Measurements from ENCODE around the gene GOLGA1.
"Not testable (repeated sequence)": the region's sequence is repeated elsewhere in the genome, so short reads cannot be mapped to it uniquely, and the experiment has no call there.

GOLGA1 gene, protein sequence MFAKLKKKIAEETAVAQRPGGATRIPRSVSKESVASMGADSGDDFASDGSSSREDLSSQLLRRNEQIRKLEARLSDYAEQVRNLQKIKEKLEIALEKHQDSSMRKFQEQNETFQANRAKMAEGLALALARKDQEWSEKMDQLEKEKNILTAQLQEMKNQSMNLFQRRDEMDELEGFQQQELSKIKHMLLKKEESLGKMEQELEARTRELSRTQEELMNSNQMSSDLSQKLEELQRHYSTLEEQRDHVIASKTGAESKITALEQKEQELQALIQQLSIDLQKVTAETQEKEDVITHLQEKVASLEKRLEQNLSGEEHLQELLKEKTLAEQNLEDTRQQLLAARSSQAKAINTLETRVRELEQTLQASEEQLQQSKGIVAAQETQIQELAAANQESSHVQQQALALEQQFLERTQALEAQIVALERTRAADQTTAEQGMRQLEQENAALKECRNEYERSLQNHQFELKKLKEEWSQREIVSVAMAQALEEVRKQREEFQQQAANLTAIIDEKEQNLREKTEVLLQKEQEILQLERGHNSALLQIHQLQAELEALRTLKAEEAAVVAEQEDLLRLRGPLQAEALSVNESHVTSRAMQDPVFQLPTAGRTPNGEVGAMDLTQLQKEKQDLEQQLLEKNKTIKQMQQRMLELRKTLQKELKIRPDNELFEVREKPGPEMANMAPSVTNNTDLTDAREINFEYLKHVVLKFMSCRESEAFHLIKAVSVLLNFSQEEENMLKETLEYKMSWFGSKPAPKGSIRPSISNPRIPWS
- total RNA-seq, result 26.8 to 46.9 (median 34.7) reads per million in 3 experiments

DNA sequence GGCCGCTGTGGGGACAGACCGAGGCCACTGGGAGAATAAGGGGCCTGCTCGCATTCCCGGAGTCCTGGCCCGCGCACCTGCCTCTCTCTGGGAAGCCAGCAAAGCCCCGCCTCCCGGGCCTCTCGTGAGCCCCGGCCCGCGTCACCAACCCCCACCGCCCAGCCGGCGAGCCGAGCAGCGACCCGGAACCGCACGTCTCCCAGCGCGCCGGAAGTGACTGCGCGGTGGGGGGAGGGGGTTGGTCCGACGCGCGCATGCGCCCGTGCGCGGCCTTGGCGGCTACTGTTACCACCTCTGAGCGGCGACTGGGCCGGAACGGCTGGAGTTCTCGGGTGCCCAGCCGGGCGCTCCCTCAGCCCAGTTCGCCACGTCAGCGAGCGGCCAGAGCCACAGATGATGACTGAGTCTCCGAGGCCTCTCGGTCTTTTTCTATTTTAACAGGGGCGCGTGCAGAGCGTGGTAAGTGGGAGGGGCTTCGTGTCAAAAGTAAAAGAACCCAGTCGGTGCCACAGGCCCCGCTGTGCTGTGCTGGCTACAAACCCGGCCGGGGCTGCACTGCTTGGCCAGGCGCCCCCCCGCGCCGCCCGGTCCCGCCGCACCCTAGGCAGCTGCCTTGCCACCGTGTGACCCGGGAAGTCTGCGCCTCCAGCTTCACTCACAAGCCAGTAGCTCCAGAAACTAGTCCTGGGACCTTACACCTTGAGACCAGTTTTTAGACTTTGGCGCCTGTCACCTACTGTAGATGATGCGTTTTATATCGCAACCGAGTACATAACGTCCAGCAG lies at the start of gene GOLGA1:
TSS of gene GOLGA1 (minus strand) at position 190 of the 785 bp plus-strand sequence. CDS start 2,372 bp downstream, outside the sequence.
- DNase-seq, result peak; percentile 93

DNA sequence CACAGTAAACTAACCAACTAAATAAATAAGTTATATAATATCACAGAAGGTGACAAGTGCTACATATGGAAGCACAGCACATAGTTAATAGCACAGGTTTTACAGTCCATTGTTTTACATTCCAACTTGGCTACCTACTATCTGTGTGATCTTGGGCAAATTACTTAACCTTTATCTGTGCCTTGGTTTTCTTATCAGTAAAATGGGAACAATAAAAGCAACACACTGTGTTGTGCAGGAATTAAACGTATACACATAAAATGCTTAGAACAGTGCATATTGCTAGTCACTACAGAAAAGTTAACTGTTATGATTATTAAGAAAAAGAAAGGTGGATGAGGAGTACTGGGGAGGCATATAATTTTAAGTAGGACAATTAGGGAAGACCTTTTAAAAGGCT lies 42.8 kb upstream of the GOLGA1 start:
- DNase-seq, result no peak

DNA sequence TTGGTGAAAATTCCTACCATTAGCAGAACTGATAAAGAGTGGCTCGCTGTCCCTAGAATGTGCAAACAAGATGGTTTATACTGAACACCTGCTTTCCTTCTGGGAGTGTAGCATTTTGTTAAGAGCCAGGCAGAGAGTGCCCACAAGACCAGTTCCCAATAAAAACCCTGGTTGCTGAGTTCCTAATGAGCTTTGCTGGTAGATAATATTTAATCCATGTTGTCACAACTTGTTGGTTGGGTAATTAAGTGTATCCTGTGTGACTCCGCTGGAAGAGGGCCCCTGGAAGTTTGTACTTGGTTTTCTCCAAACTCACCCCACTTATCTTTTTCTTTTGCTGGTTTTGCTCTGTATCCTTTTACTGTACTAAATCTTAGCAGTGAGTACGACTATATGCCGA lies 39.5 kb upstream of the GOLGA1 start:
- DNase-seq, result no peak

DNA sequence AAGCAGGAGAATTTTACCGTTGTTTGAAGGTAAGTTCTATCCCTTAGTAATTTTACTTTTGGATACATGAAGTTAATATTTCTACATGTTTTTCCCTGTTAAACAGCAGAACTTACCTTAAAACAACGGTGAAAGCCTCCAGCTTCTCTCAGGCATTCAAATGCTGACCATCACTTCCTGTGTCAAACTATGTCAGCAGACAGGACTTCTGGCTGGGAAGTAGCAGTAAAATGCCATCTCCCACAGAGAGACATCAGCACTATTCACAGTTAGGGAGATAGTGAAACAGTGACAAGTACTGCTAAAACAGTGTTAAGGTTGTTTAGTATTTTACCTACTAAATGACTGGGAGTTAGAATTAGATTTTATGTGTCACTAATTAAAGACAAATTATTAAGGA lies 34.2 kb upstream of the GOLGA1 start:
- no peak for DNase-seq

DNA sequence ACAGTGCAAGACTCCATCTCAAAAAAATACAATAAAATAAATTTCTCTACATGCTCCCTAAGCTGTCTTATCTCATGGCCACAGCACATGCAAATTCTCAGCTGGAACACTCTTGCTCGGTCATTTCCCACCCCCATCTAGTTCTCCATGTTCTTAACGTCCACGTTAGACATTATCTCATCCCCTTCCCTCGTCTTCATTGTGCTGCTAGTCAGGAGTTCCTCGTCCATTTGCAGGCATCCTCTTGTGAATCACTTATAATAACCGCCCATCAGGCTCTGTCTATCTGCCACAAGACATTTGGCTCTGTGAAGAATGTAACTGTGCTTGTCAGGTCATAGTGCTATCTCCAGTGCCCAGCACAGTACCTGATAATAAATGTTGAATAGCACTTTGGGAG lies 32.9 kb upstream of the GOLGA1 start:
- DNase-seq, result no peak

DNA sequence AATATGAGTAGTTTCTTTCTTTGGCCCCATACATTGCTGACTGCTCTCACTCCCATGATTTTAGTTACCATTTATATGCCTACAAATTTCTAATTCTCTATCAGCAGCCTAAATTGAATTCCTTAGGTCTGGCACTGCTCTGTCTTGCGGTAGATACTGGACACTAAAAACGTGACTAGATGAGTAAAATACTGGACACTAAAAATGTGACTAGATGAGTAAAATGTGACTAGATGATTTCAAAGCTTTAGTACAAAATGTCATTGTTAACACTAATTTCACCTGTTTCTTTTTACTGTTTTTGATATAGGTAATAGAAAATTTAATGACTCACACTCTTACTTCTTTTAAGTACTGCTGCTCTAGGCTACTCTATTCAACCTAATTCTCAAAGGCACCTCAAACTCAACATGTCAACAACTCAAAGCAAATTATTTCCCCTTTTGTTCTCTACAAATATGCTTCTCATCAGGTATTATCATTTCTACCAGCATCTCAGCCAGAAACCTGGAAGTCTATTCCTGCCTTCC lies 31.4 kb upstream of the GOLGA1 start:
- DNase-seq, result no peak

DNA sequence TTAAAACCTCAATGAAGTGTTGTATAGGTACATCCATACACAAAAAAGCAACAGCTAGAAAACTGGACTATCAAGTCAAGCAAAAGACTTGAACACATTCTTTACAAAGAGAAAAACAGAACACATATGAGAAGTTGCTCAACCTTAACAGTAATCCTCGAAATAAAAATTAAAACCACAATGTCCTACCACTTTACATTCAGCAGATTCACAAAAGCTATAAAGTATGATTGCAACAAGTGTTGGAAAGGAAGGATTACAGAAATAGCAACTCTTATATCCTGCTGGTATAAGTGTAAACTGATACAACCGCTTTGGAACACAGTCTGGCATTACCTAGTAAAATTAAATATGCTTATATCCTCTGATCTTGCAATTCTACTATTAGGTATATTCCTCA lies 28.5 kb upstream of the GOLGA1 start:
- DNase-seq, result no peak

DNA sequence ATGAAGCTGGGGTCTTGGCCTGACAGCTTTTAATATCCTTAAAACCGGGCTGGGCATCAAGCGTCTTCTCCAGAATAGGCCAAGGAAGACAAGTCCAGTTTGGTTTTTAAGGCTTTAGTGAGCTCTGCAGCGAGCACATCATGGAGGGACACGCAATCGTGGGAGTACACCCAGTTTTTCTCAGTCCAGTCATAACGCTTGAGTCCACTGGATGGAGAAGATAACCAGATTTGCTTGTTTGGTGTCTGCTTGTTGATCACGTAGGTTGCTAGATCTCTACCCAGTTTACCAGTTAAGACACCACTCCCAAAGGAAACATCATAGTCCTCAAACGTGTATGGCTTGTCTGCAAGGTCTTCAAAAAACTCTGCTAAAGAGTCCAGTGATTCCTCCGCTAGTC lies 27.4 kb upstream of the GOLGA1 start:
- no peak for DNase-seq

DNA sequence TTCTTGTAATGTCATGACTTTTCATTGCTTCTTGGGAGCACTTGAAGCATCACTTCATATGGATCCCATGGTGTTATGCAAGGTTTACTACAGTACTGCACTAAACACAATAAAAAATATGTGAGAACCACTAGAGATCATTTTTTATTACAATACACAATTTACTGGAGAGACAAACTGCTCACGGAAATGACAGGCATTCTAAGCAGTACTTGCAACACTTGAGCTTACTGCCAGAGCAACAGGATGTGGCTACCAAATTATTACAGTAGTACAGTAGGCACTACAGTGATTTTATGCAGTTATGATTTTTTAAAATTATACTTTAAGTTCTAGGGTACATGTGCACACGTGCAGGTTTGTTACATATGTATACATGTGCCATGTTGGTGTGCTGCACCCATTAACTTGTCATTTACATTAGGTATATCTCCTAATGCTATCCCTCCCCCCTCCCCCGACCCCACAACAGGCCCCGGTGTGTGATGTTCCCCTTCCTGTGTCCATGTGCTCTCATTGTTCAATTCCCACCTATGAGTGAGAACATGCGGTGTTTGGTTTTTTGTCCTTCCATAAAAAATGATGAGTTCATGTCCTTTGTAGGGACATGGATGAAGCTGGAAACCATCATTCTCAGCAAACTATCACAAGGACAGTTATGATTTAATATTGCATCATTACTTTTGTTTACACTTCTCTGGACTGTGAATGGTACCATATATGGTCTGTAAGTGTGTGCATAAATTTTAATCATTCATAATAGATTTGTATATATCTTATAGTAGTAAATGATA lies 25.1 kb upstream of the GOLGA1 start:
- DNase-seq, result peak; percentile 42

DNA sequence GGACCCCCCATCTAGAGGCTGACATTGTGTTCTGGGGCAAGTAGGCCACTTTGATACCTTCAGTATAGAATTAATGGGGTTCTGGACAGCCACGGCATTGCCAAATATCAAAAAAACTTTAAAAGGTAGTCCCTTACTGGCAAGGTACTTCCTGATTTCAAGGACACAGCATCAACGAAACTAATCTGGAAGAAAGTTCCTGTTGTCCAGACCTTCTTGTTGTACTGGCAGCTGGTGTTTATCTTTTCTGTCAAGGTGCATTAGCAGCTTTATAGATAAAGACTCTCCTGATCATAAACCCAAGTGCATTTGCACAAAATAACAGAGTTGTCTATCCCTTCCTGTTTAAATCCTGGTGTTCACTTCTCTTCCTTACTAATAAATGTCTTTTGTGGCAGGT lies 23.7 kb upstream of the GOLGA1 start:
- DNase-seq, result no peak

DNA sequence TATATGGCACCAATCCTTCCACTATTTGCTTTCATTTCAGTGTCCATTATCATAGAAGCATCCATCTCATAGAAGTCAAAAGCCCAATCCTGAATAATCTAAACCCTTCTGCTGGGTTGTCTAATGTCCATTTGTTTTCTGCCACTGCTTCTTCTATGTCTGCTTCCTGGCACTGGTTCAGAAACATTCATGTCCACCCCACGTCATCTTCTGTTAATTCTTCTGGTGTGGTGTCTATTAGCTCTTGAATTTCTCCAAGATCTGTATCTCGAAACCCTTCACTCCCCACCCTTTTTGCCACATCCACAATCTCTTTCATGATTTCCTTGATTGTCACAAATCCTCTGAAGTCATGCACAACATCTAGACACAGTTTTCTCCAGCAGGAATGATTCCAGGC lies 23.2 kb upstream of the GOLGA1 start:
- no peak for DNase-seq

DNA sequence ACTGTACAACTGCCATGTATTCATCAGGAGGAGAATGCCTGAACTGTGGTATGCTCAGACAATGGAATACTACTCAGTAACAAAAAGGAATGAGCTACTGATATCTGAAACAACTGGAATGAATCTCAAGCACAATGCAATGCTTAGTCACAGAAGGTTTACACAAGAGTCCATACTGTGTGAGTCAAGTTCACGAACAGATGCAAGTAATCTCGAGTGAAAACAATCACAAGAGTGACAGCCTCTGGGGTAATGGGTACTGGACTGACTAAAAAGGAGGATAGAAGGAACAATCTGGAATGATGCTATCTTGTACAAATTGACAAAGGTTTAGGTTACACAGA lies 19.5 kb upstream of the GOLGA1 start:
- DNase-seq, result no peak

DNA sequence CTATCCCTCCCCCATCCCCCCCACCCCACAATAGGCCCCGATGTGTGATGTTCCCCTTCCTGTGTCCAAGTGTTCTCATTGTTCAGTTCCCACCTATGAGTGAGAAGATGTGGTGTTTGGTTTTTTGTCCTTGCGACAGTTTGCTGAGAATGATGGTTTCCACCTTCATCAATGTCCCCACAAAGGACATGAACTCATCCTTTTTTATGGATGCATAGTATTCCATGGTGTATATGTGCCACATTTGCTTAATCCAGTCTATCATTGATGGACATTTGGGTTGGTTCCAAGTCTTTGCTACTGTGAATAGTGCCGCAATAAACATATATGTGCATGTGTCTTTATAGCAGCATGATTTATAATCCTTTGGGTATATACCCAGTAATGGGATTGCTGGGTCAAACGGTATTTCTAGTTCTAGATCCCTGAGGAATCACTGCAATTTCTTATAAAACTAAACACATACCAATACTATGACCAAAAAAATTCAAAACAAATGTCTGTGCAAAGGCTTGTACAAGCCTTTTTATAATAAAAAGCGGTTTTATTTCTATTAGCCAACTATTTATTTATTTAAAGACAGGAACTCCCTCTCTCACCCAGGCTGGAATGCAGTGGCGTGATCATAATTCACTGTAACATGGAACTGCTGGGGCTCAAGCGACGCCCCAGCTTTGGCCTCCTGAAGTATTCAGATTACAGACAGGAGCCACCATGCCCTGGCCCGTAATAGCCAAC lies 19.0 kb upstream of the GOLGA1 start:
- DNase-seq, result not testable (repeated sequence)

DNA sequence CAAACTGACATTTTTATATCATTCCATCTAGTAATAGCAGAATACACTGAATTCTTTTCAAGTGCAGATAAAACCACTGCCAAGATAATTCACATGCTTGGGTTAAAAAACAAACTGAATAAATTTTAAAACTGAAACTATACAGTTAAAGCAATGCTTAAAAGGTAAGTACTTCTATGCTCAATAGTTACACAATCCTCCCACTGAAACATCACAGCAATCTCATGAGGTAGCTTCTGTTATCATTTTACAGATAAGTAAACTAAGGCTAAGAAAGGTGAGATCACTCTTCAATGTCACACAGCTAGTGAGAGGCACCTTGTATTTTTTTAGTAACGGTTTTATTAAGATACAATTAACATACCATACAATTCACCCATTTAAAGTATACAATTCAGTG lies 13.4 kb upstream of the GOLGA1 start:
- no peak for DNase-seq

DNA sequence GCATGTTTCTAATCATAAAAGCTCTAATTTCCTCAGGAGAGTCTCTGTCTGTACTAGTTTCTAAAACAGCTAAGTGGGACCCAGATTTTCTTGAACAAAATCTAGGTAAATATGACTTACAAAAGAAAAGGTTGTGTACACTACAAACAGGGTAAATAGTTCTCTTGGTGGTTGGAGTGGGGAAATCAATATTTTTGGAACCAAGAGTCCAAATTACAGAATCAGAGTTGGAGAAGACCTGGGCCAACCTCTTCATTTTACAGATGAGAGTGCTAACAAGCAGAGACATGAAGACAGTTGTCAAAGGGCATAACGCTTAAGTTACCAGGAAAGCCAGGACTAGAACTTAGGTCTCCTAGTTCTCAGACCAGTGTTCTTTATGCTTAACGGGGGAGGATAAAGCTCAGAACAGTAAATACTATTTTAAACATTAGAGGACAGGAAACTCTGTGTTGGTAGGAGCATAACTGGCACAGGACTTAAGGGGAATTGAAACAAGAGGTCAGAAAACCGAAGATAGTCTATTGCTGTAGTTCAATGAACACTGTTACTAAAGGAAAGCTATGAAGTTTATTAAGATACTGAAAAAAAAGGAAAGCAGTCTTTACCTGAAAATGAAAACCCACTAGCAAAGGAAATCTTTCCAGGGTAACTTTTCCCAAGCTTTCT lies 9.3 kb upstream of the GOLGA1 start:
- no peak for DNase-seq

DNA sequence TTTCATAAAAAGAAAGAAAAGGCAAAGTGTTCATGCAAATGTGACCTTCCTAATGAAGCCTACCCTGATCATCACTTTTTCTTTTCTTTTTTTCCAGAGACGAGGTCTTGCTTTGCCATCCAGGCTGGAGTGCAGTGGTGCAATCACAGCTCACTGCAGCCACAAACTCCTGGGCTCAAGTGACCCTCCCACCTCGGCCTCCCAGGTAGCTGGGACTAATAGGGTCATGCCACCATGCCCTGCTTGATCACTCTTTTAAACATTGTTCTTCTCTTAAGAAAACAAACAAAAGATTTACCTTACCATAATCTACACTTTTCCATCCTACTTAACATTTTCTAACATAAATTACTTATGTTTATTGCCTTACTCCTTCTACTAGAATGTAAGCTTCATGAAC lies 8.5 kb upstream of the GOLGA1 start:
- no peak for DNase-seq

DNA sequence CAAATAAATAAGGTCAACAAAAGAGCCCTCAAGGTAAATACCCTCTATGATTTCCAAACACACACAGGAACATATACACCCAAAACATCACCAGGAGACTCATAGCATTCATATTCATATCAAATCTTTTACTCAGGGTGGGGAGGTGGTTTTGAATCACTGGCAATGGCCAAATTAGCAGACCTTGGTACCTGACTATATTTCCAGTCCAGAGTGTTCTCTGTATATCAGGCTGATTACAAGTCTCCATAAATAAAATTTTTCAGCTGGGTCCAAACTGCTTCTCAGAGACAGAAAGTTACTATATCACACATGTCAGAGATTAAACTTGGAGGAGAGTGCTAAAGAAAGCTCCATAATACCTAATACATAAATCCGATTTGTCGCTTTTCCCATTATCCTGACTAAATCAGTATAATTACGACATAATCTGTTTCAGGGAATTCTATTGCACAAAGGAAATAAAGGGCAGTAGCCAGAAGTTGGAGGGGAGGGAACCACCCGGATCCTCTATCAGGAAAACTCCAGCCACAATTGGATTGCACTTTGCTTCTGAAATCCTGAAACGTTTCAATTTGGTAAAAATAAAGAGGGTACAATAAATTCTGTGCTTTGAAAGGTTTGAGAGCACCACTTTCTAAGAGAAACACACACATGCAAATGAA lies 7.0 kb upstream of the GOLGA1 start:
- DNase-seq, result no peak

DNA sequence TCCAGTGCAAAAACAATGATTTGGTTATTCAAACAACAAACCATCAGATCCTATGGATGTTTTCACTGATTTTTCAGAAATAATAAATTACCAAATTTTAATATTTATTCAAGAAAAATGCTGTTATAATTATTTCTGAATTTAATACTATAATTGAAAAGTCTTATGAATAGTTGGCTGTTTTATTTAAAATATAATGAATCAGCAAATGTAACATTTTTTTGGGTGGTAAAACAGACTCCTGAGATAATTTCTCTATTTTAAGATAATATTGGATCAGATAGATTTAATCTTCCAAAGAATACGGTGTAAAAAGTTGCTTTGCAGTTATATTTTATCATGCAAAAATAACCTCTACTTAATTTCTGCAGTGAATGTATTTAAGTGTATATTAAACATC lies 5.3 kb upstream of the GOLGA1 start:
- DNase-seq, result no peak

DNA sequence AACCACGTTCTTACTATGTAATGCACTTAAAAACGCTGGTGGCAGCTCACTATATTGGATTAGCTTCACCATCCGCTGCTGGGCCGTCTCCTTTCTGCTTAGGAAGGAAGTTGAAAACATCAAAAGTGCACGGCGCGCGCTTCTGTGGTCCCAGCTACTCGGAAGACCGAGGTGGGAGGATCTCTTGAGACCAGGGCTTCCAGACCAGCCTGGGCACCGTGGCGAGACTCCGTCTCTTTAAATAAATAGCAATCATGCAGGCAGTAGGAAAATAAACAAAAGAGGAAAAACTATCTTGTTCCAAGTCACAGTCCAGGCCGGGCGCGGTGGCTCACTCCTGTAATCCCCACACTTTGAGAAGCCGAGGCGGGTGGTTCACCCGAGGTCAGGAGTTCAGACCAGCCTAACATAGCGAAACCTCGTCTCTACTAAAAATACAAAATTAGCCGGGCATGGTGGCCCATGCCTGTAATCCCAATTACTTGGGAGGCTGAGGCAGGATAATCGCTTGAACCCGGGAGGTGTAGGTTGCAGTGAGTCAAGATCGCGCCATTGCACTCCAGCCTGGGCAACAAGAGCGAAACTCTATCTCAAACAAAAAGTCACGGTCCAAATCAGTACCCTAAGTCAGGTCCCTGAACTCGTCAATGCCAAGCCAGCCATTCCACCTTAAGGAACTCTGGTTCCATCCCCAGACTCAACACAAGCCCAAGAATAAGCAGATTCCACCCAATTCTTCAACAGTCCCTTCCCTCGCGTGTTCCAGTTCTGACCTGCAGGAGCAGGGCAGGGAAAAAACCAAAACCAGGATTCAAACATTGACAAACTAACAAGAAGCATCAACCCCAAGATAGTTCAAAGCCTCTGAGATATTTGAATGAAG lies 1.0 kb upstream of the GOLGA1 start:
- DNase-seq, result peak; percentile 69

DNA sequence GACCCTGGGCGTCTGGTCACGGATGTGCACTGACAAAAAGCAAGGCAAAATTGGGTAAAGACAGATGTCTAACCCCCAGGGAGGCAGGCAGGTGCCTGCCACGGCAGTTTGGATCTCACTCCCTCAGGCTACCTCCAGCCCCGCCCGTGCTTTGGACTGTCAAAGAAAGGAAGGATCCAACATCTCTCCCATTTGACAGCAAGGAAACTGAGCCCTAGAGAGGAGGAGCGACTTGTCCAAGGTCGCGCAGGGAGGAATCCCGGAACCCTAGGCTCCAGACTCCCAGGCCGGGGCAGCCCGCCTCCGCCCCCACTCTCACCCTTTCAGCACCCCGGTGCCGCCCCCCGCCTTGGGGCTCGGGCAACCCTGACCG lies 376 bp downstream of the GOLGA1 start:
- DNase-seq, result no peak
